Calu3 (cell line): ENCODE measurements around the gene KRT40. TPM values are rescaled to one million over a fixed set of nuclear protein-coding genes. Genes with fewer than 3 reads are reported as not detected.
A peak's percentile ranks its signal among the peaks of the same experiment; 100 is the strongest.
"Not testable (repeated sequence)": the region's sequence is repeated elsewhere in the genome, so short reads cannot be mapped to it uniquely, and the experiment has no call there.

Source experiments
- BruUV-seq: library from RNA; stranded (reverse); fragments of 400-500 nt; replicated peaks from 2 replicates; lab custom pipeline; 2021; lab: Mats Ljungman, UMichigan
- CTCF ChIA-PET: fragments of 300-600 bp; sonication (Branson Sonifier 250); formaldehyde crosslinking; loops from one replicate; lab custom pipeline; 2022; ENCODE audit warnings: antibody characterized with exemption; lab: Charles Lee
- DNase-seq: peaks from one replicate; pipeline ENCODE4 v3.0.0; 2022
- H3K27ac Mint-ChIP-seq: one replicate; pipeline ENCODE4 v1.8.0; 2022; ENCODE audit warnings: mixed read lengths; ENCODE audit not compliant: unreplicated experiment
- H3K27me3 Mint-ChIP-seq: one replicate; pipeline ENCODE4 v1.8.0; 2022; ENCODE audit warnings: mixed read lengths; ENCODE audit not compliant: unreplicated experiment
- H3K36me3 Mint-ChIP-seq: one replicate; pipeline ENCODE4 v1.8.0; 2022; ENCODE audit warnings: mild to moderate bottlenecking, moderate library complexity, mixed read lengths; ENCODE audit not compliant: insufficient read depth, unreplicated experiment
- H3K4me1 Mint-ChIP-seq: one replicate; pipeline ENCODE4 v1.8.0; 2022; ENCODE audit warnings: mild to moderate bottlenecking, low read depth, mixed read lengths; ENCODE audit not compliant: unreplicated experiment
- H3K4me3 Mint-ChIP-seq: one replicate; pipeline ENCODE4 v1.8.0; 2022; ENCODE audit warnings: mild to moderate bottlenecking, low read depth, moderate library complexity, mixed read lengths; ENCODE audit not compliant: unreplicated experiment
- H3K9me3 Mint-ChIP-seq: one replicate; pipeline ENCODE4 v1.8.0; 2022; ENCODE audit warnings: low read depth, mixed read lengths; ENCODE audit not compliant: unreplicated experiment
- intact Hi-C: fragments of 100-400 bp; cut with micrococcal nuclease; formaldehyde crosslinking; loops from one replicate; pipeline ENCODE4 v1.10.0; 2022; ENCODE audit not compliant: unreplicated experiment
- total RNA-seq: library from RNA; stranded (reverse); gene quantifications from 2 replicates; pipeline ENCODE4 v1.2.3, GENCODE V29; 2022
- TF ChIP-seq, protein P1 (sequence below): fragments of 200-600 bp; IDR thresholded peaks from one replicate; pipeline ENCODE4 v1.8.0; 2022; ENCODE audit warnings: antibody characterized with exemption; ENCODE audit not compliant: unreplicated experiment

KRT40 gene
- total RNA-seq, 1 experiment from 2014 or later, result not detected

DNA sequence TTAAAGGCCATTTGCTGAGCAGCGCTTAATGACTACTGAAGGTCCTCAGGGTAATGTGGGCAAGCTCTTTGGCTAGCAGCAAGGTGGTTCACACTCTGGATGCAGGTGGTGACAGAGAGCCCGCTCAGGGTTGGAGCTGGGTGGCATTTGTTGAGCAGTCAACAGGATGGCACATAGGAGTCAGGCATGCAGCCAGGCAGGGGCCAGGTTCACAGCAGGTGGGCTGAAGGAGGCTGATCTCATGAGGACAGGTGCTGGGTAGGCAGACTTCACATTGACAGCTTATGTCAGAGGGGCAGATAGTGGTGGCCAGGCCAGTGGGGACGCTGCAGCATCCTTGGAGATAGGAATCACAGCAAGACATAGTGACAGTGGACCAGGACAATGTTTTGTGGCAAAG is 20.3 kb upstream of the KRT40 start:
- DNase-seq, result no peak
- Mint-ChIP-seq H3K27ac (no peak overlapping the region), H3K4me3 (no peak overlapping the region), H3K36me3 (no peaks in the 10 kb centered on the region), H3K4me1 (peaks cover 46% of the 10 kb centered on the region), H3K9me3 (no peaks in the 10 kb centered on the region), H3K27me3 (no peaks in the 10 kb centered on the region)
- intact Hi-C loops, result loop anchor here (5.0 kb wide), 1 partner anchor 38 kb away; the partner anchor contains the start of gene KRTAP1-1
- CTCF ChIA-PET, result interaction anchor here (0.8 to 1.2 kb wide), 2 partner anchors 16 to 92 kb away, joined by 3 to 5 read pairs; no protein-coding TSS in a partner anchor
- BruUV-seq, result no TSS peak
- TF ChIP-seq, protein P1, sequence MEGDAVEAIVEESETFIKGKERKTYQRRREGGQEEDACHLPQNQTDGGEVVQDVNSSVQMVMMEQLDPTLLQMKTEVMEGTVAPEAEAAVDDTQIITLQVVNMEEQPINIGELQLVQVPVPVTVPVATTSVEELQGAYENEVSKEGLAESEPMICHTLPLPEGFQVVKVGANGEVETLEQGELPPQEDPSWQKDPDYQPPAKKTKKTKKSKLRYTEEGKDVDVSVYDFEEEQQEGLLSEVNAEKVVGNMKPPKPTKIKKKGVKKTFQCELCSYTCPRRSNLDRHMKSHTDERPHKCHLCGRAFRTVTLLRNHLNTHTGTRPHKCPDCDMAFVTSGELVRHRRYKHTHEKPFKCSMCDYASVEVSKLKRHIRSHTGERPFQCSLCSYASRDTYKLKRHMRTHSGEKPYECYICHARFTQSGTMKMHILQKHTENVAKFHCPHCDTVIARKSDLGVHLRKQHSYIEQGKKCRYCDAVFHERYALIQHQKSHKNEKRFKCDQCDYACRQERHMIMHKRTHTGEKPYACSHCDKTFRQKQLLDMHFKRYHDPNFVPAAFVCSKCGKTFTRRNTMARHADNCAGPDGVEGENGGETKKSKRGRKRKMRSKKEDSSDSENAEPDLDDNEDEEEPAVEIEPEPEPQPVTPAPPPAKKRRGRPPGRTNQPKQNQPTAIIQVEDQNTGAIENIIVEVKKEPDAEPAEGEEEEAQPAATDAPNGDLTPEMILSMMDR, result no peak

DNA sequence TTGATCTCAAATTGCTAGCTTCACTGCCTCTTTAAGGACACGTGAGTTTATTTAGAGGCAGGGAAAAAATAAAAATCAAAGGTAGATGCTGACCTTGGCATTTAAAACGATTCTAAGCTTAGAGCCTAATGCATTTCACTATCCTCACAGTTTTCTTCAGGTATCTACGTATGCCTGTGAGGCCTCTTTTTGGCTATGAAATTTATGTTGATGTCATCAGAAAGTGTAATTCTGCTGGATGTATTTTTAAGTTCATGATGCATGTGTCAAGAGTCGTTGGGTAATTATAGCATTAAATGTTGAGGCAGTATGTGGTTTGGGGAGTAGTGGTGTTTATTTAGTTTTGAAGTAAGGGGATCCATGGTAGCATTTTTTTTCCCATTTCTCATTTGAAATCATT is 19.8 kb upstream of the KRT40 start:
- TF ChIP-seq, protein P1, result no peak
- H3K27me3 Mint-ChIP-seq, result no peaks in the 10 kb centered on the region
- BruUV-seq, result no TSS peak
- H3K4me1 Mint-ChIP-seq, result peaks cover 41% of the 10 kb centered on the region
- H3K36me3 Mint-ChIP-seq, result no peaks in the 10 kb centered on the region
- CTCF ChIA-PET, result interaction anchor here (0.8 to 1.2 kb wide), 2 partner anchors 16 to 91 kb away, joined by 3 to 5 read pairs; no protein-coding TSS in a partner anchor
- no peak for DNase-seq
- no peaks in the 10 kb centered on the region for H3K9me3 Mint-ChIP-seq
- intact Hi-C loops, result loop anchor here (5.0 kb wide), 1 partner anchor 38 kb away; the partner anchor contains the start of gene KRTAP1-1
- no peak overlapping the region for H3K4me3 Mint-ChIP-seq
- no peak overlapping the region for H3K27ac Mint-ChIP-seq

DNA sequence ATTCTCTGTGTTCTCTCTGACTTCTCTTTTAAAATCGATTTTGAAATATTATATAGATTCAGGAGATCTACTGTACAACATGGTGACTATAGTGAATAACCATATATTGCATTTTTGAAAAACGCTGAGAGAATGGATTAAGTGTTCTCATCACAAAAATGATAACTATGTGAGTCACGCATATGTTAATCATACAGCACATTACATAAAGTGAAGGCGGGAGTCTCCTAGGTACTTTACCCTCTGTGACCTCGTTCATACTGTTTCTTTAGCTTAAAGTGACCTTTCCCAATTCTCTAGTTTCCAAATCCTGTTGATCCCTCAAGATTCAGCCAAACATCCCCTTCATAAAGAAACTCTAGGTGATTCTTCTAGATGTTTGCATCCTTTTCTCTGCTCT is 18.7 kb upstream of the KRT40 start:
- H3K27ac Mint-ChIP-seq, result peak overlapping the region; percentile 40
- H3K36me3 Mint-ChIP-seq, result no peaks in the 10 kb centered on the region
- no peak for DNase-seq
- intact Hi-C loops, result loop anchor here (5.0 kb wide), 1 partner anchor 39 kb away; the partner anchor contains the start of gene KRTAP1-1
- no peaks in the 10 kb centered on the region for H3K9me3 Mint-ChIP-seq
- BruUV-seq, result no TSS peak
- CTCF ChIA-PET, result interaction anchor here (0.6 to 0.7 kb wide), 2 partner anchors 46 to 68 kb away, joined by 3 to 4 read pairs; no protein-coding TSS in a partner anchor
- TF ChIP-seq, protein P1, result no peak
- H3K4me1 Mint-ChIP-seq, result peaks cover 30% of the 10 kb centered on the region
- H3K4me3 Mint-ChIP-seq, result no peak overlapping the region
- no peaks in the 10 kb centered on the region for H3K27me3 Mint-ChIP-seq

DNA sequence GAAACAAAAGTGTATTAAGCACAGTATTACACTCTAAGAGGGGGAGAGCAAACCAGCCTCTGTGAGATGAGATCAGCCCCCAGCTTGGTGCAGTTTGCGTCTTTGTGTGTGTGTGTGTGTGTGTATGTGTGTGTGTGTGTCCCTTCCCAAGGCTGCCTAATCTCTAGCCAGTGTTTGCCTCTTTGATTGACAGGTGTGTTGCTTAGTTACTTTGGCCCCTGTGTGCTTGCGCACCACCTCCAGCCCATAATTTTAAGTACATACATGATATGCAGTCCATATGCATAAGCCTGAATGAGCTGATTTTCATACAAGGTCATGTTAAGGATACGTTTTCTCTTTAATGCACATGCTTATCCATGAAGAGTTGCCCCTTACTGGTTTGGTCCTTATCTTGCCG is 17.7 kb upstream of the KRT40 start:
- BruUV-seq, result no TSS peak
- H3K27me3 Mint-ChIP-seq, result no peaks in the 10 kb centered on the region
- H3K4me3 Mint-ChIP-seq, result no peak overlapping the region
- no peaks in the 10 kb centered on the region for H3K9me3 Mint-ChIP-seq
- no peaks in the 10 kb centered on the region for H3K36me3 Mint-ChIP-seq
- CTCF ChIA-PET, result interaction anchor here (0.5 to 0.6 kb wide), 2 partner anchors 700 to 1164 kb away, joined by 3 to 4 read pairs; no protein-coding TSS in a partner anchor
- peaks cover 30% of the 10 kb centered on the region for H3K4me1 Mint-ChIP-seq
- intact Hi-C loops, result loop anchor here (5.0 kb wide), 1 partner anchor 41 kb away; the partner anchor contains the start of gene KRTAP1-1
- TF ChIP-seq, protein P1, result no peak
- H3K27ac Mint-ChIP-seq, result no peak overlapping the region
- DNase-seq, result no peak

DNA sequence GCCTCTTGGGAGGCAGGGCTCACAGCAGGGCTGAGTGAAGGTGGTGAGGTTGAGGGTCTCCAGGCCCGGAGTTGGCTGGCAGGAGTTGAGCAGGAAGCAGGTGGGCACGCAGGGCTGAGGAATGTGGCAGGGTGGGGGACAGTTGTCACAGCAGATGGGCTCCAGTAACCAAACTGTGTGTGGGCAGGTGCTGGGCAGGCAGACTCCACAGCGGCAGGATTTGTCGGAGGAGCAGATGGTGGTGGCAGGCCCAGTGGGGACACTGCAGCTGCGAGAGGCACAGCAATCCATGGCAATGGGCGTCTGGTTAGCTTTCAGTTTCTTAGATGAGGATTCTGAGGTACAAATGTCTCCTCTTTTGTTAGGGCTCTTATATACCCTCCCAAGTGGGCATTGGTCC is 15.4 kb upstream of the KRT40 start, which contains the start of gene KRTAP3-2:
Gene KRTAP3-2, minus strand, starts transcription at position 344 of the 400 bp plus-strand sequence. Its CDS starts 53 bp downstream, at position 291.
- H3K36me3 Mint-ChIP-seq, intact Hi-C loops, BruUV-seq, DNase-seq, H3K27ac Mint-ChIP-seq, H3K4me3 Mint-ChIP-seq, H3K27me3 Mint-ChIP-seq, H3K9me3 Mint-ChIP-seq: not testable (repeated sequence)
- CTCF ChIA-PET, result interaction anchor here (1.1 kb wide), 1 partner anchor 181 kb away, joined by 3 read pairs; no protein-coding TSS in a partner anchor
- peaks cover 30% of the 10 kb centered on the region for H3K4me1 Mint-ChIP-seq
